Muscle of leg (tissue), 16 donors: Measurements from ENCODE around the gene BCAS2. TPM values are rescaled to one million over a fixed set of nuclear protein-coding genes. Genes with fewer than 3 reads are reported as not detected.

Experiments
- DNase-seq: peaks from one replicate; pipeline ENCODE4 v3.0.0; 2013
- H3K27ac ChIP-seq: one replicate; pipeline ENCODE4 v1.5.1; 2013; ENCODE audit warnings: mild to moderate bottlenecking, low read length, control low read depth
- H3K27me3 ChIP-seq: one replicate; pipeline ENCODE4 v1.6.1; 2013; ENCODE audit warnings: low read length; ENCODE audit not compliant: control insufficient read depth, insufficient read depth
- H3K36me3 ChIP-seq: one replicate; pipeline ENCODE4 v1.6.1; 2013; ENCODE audit warnings: low read length; ENCODE audit not compliant: control insufficient read depth, insufficient read depth
- H3K4me1 ChIP-seq: one replicate; pipeline ENCODE4 v1.6.1; 2013; ENCODE audit warnings: low read length; ENCODE audit not compliant: control insufficient read depth, insufficient read depth
- H3K4me3 ChIP-seq: one replicate; pipeline ENCODE4 v1.5.1; 2013; ENCODE audit warnings: low read length, control low read depth
- H3K9me3 ChIP-seq: replicated peaks from 2 replicates; pipeline ENCODE4 v1.6.1; 2013; ENCODE audit warnings: low read depth, low read length; ENCODE audit not compliant: control insufficient read depth
- WGBS: methylation state at CpG from one replicate; pipeline ENCODE4 v1.1.5; 2013; ENCODE audit warnings: missing lambda C conversion rate; ENCODE audit not compliant: insufficient coverage; 5-methylcytosine and 5-hydroxymethylcytosine counted together
- long read RNA-seq, 11 donors: transcript quantifications; one replicate each; lab custom pipeline, GENCODE V29; 2026
- polyA plus RNA-seq, 8 donors: library from polyadenylated mRNA; unstranded; fragments of 120-200 nt; gene quantifications; one replicate each; pipeline versions ENCODE4 v1.2.1 to v1.2.3, GENCODE V29; 2013; ENCODE audit warnings: inconsistent platforms in 1 of 8, low replicate concordance in 1 of 8; ENCODE audit not compliant: insufficient read length in 8 of 8, insufficient read depth in 1 of 8
- total RNA-seq: library from RNA; stranded (reverse); fragments of 120-200 nt; gene quantifications from one replicate; pipeline ENCODE4 v1.2.4, GENCODE V29; 2013

The BCAS2 gene
- total RNA-seq: 27.3 TPM
- polyA plus RNA-seq: 10 to 100 TPM; 21.0 to 31.9 (median 26.2) TPM
- long read RNA-seq, donor 1, partial matches to known transcripts: 0 of 3 reads
- long read RNA-seq, donor 1, other reads (novel, unspliced or antisense): 0 of 3 reads
- long read RNA-seq, donor 2, partial matches to known transcripts: 0 of 3 reads
- long read RNA-seq, donor 2, other reads (novel, unspliced or antisense): 0 of 3 reads
- long read RNA-seq, donor 3, transcript BCAS2-201 (7 exons, 1,299 nt): major isoform, 9 of 9 reads
- long read RNA-seq, donor 3, partial matches to known transcripts: 0 of 9 reads
- long read RNA-seq, donor 3, other reads (novel, unspliced or antisense): 0 of 9 reads
- long read RNA-seq, donor 4, transcript BCAS2-201 (7 exons, 1,299 nt): major isoform, 9 of 9 reads
- long read RNA-seq, donor 4, partial matches to known transcripts: 0 of 9 reads
- long read RNA-seq, donor 4, other reads (novel, unspliced or antisense): 0 of 9 reads
- long read RNA-seq, donor 5, transcript BCAS2-201 (7 exons, 1,299 nt): major isoform, 18 of 18 reads
- long read RNA-seq, donor 5, partial matches to known transcripts: 0 of 18 reads
- long read RNA-seq, donor 5, other reads (novel, unspliced or antisense): 0 of 18 reads
- long read RNA-seq, donor 6, transcript BCAS2-201 (7 exons, 1,299 nt): major isoform, 16 of 16 reads
- long read RNA-seq, donor 6, partial matches to known transcripts: 0 of 16 reads
- long read RNA-seq, donor 6, other reads (novel, unspliced or antisense): 0 of 16 reads
- long read RNA-seq, donor 7, transcript BCAS2-201 (7 exons, 1,299 nt): major isoform, 14 of 15 reads
- long read RNA-seq, donor 7, partial matches to known transcripts: 0 of 15 reads
- long read RNA-seq, donor 7, other reads (novel, unspliced or antisense): 0 of 15 reads
- long read RNA-seq, donor 8, transcript BCAS2-201 (7 exons, 1,299 nt): major isoform, 6 of 8 reads
- long read RNA-seq, donor 8, partial matches to known transcripts: 0 of 8 reads
- long read RNA-seq, donor 8, other reads (novel, unspliced or antisense): 0 of 8 reads
- long read RNA-seq, donor 9, transcript BCAS2-201 (7 exons, 1,299 nt): major isoform, 6 of 7 reads
- long read RNA-seq, donor 9, partial matches to known transcripts: 0 of 7 reads
- long read RNA-seq, donor 9, other reads (novel, unspliced or antisense): 0 of 7 reads
- long read RNA-seq, donor 10, transcript BCAS2-201 (7 exons, 1,299 nt): major isoform, 15 of 21 reads
- long read RNA-seq, donor 10, partial matches to known transcripts: 6 of 21 reads
- long read RNA-seq, donor 10, other reads (novel, unspliced or antisense): 0 of 21 reads
- long read RNA-seq, donor 11, transcript BCAS2-201 (7 exons, 1,299 nt): major isoform, 7 of 8 reads
- long read RNA-seq, donor 11, partial matches to known transcripts: 0 of 8 reads
- long read RNA-seq, donor 11, other reads (novel, unspliced or antisense): 0 of 8 reads

DNA sequence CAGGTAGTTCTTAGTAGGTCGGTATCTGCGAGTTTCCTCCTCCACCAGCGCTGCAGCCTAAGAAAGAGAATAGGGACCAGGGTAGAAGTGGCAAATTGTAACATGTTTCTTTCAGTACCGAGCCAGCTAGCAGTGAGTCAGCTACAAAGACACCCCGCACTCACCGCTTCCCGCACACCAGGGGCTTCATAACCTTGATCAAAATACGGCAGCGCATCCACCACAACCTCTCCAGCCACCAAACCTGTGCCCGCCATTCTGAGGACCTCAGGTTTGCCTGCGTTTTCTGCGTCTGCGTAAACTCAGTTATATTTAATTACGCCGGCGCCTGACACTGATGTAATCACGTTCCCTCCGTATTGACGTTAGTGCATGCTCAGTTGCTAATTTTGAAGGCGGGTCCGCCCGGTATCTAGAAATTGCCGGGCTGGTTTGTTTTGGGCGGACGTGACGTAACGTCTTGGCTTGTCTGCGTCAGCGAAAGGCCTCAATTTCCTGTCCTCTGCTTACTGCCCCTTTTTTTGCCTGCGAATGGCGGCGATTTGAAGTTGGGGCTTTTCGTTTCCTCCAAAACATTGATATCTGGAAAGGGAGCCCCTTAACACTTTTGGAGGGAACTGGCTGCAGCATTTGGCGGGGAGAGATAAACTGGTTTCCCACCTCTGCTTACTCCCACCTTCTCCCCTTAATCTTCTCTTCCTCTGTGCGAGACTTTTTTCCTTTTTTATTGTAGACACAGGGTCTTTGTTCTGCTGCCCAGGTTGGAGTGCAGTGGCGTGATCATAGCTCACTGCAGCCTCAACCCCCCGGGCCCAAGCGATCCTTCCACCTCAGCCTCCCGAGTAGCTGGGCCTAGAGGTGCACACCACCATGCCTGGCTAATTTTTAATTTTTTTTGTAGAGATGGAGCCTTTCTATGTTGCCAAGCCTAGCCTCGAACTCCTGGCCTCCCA, at the start of gene BCAS2:
TSS of gene BCAS2 (minus strand) at position 281 of the 953 bp plus-strand sequence. CDS start at position 257, 24 bp downstream.
- Histone ChIP-seq H3K4me3 (peak within 1 kb of the TSS; percentile 76), H3K9me3 (no peaks in the 10 kb centered on the region), H3K4me1 (peaks cover 10% of the 10 kb centered on the region), H3K27me3 (no peaks in the 10 kb centered on the region), H3K36me3 (peaks cover 23% of the 10 kb centered on the region), H3K27ac (peak within 1 kb of the TSS; percentile 94)
- DNase-seq: peak; percentile 100
- WGBS: 2% methylated on average over 26 of the region's 40 CpGs

DNA sequence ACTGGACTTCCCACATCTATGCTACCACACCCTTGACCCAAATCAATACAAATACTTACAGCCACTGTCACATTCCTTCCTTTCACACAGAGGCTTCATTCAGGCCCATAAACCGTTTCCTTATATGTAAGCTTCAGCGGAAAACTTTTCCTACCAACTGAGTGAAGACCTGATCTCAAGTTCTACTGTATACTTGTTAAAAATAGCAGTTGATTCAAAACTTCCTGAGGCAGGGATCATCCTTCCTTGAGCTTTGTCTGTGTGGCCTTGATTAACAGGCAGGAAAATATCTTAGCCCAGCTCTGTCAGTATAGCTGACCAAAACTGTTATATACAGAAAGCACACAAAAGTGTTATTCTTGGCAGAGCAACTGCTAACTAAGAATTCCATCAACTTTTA, 45.7 kb upstream of the BCAS2 start:
- no CpG with 5 or more reads among the region's 2 CpGs for WGBS
- Histone ChIP-seq H3K9me3 (no peaks in the 10 kb centered on the region), H3K4me1 (no peaks in the 10 kb centered on the region), H3K27ac (no peak overlapping the region), H3K4me3 (no peak overlapping the region), H3K27me3 (no peaks in the 10 kb centered on the region), H3K36me3 (no peaks in the 10 kb centered on the region)
- DNase-seq: no peak

- Histone ChIP-seq H3K27ac (no peak overlapping the region), H3K4me3 (no peak overlapping the region), H3K27me3 (no peaks in the 10 kb centered on the region), H3K4me1 (no peaks in the 10 kb centered on the region), H3K9me3 (no peaks in the 10 kb centered on the region), H3K36me3 (peaks cover 4% of the 10 kb centered on the region)
- no CpG with 5 or more reads among the region's 5 CpGs for WGBS
- DNase-seq: no peak
Measured at GRCh38 chr1:114623364-114623763, 41.9 kb upstream of the BCAS2 start.

GRCh38 chr1:114620419-114620818, 39.0 kb upstream of the BCAS2 start:
- no peaks in the 10 kb centered on the region for H3K9me3 ChIP-seq
- whole genome bisulfite sequencing: 40% methylated on average over 1 of the region's 2 CpGs
- DNase-seq: no peak
- H3K4me1 ChIP-seq: no peaks in the 10 kb centered on the region
- H3K27me3 ChIP-seq: no peaks in the 10 kb centered on the region
- H3K27ac ChIP-seq: no peak overlapping the region
- H3K36me3 ChIP-seq: peaks cover 4% of the 10 kb centered on the region
- no peak overlapping the region for H3K4me3 ChIP-seq

- Histone ChIP-seq H3K27ac (no peak overlapping the region), H3K27me3 (no peaks in the 10 kb centered on the region), H3K4me1 (no peaks in the 10 kb centered on the region), H3K9me3 (no peaks in the 10 kb centered on the region), H3K36me3 (peaks cover 4% of the 10 kb centered on the region), H3K4me3 (no peak overlapping the region)
- DNase-seq: no peak
Measured at GRCh38 chr1:114618606-114619005, 37.2 kb upstream of the BCAS2 start.

GRCh38 chr1:114610546-114611245, 29.3 kb upstream of the BCAS2 start:
- Histone ChIP-seq H3K27ac (no peak overlapping the region), H3K9me3 (no peaks in the 10 kb centered on the region), H3K4me3 (no peak overlapping the region), H3K36me3 (peaks cover 6% of the 10 kb centered on the region), H3K4me1 (no peaks in the 10 kb centered on the region), H3K27me3 (no peaks in the 10 kb centered on the region)
- peak; percentile 16 for DNase-seq
- 97% methylated on average over 5 of the region's 9 CpGs for WGBS

DNA sequence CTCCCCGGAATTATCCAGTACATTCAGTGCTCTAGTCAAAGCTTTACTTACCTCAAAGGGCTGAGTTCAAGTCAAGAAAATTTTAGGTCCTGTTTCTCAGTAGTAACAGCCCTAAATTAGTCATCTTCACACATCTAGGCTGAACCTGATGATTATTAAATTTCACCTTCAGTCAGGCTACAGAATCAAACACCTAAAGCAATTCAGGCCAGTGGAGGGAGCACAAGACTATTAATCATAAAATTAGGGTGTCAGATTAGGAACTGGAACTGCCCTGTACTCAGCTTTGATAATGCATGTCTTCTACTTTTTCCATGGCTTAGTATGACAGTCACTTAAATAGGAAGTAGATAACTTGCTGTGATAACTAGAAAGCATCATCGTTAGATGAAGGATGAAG, 28.4 kb upstream of the BCAS2 start:
- Histone ChIP-seq H3K9me3 (no peaks in the 10 kb centered on the region), H3K27ac (no peak overlapping the region), H3K36me3 (peaks cover 6% of the 10 kb centered on the region), H3K4me3 (no peak overlapping the region), H3K27me3 (no peaks in the 10 kb centered on the region), H3K4me1 (no peaks in the 10 kb centered on the region)
- WGBS: no CpG with 5 or more reads among the region's 2 CpGs
- DNase-seq: no peak

- Histone ChIP-seq H3K4me1 (no peaks in the 10 kb centered on the region), H3K9me3 (no peaks in the 10 kb centered on the region), H3K27ac (no peak overlapping the region), H3K36me3 (peaks cover 6% of the 10 kb centered on the region), H3K27me3 (no peaks in the 10 kb centered on the region), H3K4me3 (no peak overlapping the region)
- DNase-seq: no peak
- WGBS: no CpG with 5 or more reads among the region's 3 CpGs
Measured at GRCh38 chr1:114609026-114609425, 27.6 kb upstream of the BCAS2 start.
